ENCODE measurements around the gene PCBD1.

- TF ChIP-seq CTCF (IDR thresholded peaks at IDR 0.05) (no peak), ZFX (IDR thresholded peaks at IDR 0.05; ENCODE audit: borderline replicate concordance) (no peak)
Observed at GRCh38 chr10:70856454-70856853, 31.9 kb downstream of the PCBD1 start.

Data from 22Rv1 (cell line).